Keratinocyte (primary cell): ENCODE results near the gene CTNNA3. TPM values are rescaled to one million over a fixed set of nuclear protein-coding genes. Genes with fewer than 3 reads are reported as not detected.

ENCODE experiments used
- DNase-seq: peaks from one replicate; pipeline ENCODE4 v3.0.0-alpha.2; 2011; ENCODE audit warnings: low read depth, missing footprints, low spot score
- FAIRE-seq: peaks from 2 replicates; lab custom pipeline; 2011; peaks lifted over from hg19 to GRCh38; lab: Jason Lieb, UNC
- H2AFZ ChIP-seq: 2 replicates; pipeline ENCODE4 v1.6.0; 2012; ENCODE audit warnings: low read length, control low read depth, inconsistent platforms; ENCODE audit not compliant: control insufficient read depth
- H3K27ac ChIP-seq: 2 replicates; pipeline ENCODE4 v1.5.1; 2011; ENCODE audit warnings: low read length; ENCODE audit not compliant: control insufficient read depth, insufficient read depth
- H3K27me3 ChIP-seq: 3 replicates; pipeline ENCODE4 v1.6.0; 2011; ENCODE audit warnings: low read length; ENCODE audit not compliant: control insufficient read depth, insufficient read depth; ENCODE audit errors: extremely low read depth
- H3K36me3 ChIP-seq, 2 experiments: 2 replicates in 1 of 2; 3 replicates in 1 of 2; pipeline ENCODE4 v1.5.1; 2011; ENCODE audit warnings: low read length in 2 of 2, mild to moderate bottlenecking in 1 of 2; ENCODE audit not compliant: control insufficient read depth in 2 of 2, insufficient read depth in 2 of 2; ENCODE audit errors: extremely low read depth in 1 of 2
- H3K4me1 ChIP-seq: 3 replicates; pipeline ENCODE4 v1.5.1; 2011; ENCODE audit warnings: low read length; ENCODE audit not compliant: control insufficient read depth, insufficient read depth; ENCODE audit errors: extremely low read depth
- H3K4me2 ChIP-seq: 3 replicates; pipeline ENCODE4 v1.6.0; 2011; ENCODE audit warnings: low read depth, low read length; ENCODE audit not compliant: control insufficient read depth, insufficient read depth; ENCODE audit errors: extremely low read depth
- H3K4me3 ChIP-seq, 3 experiments: fragments of 200-600 bp in 1 of 3; sonication (generic) in 1 of 3; 2 replicates in 2 of 3; 3 replicates in 1 of 3; pipeline ENCODE4 v1.5.1; 2011 to 2016; ENCODE audit warnings: low read length in 3 of 3, mild to moderate bottlenecking in 3 of 3, control low read depth in 2 of 3, inconsistent platforms in 1 of 3, low read depth in 1 of 3, mixed read lengths in 1 of 3, mixed run types in 1 of 3, moderate library complexity in 1 of 3; ENCODE audit not compliant: control insufficient read depth in 2 of 3, insufficient read depth in 2 of 3; ENCODE audit errors: extremely low read depth in 1 of 3
- H3K79me2 ChIP-seq: 2 replicates; pipeline ENCODE4 v1.6.0; 2012; ENCODE audit warnings: low read length; ENCODE audit not compliant: control insufficient read depth, insufficient read depth
- H3K9ac ChIP-seq: 3 replicates; pipeline ENCODE4 v1.6.0; 2011; ENCODE audit warnings: low read length; ENCODE audit not compliant: control insufficient read depth, insufficient read depth; ENCODE audit errors: extremely low read depth
- H3K9me1 ChIP-seq: 3 replicates; pipeline ENCODE4 v1.6.0; 2011; ENCODE audit warnings: low read length; ENCODE audit not compliant: control insufficient read depth, insufficient read depth; ENCODE audit errors: extremely low read depth
- H3K9me3 ChIP-seq: 2 replicates; pipeline ENCODE4 v1.5.1; 2012; ENCODE audit warnings: low read depth, low read length; ENCODE audit not compliant: control insufficient read depth
- H4K20me1 ChIP-seq: 3 replicates; pipeline ENCODE4 v1.6.0; 2011; ENCODE audit warnings: low read length; ENCODE audit not compliant: control insufficient read depth, insufficient read depth; ENCODE audit errors: extremely low read depth
- EZH2 ChIP-seq: IDR thresholded peaks from one replicate; pipeline ENCODE4 v1.6.1; 2012; ENCODE audit warnings: inconsistent platforms, mild to moderate bottlenecking, low read length, moderate library complexity
- dilution Hi-C: fragments of 300-500 bp; cut with MboI; formaldehyde crosslinking; loops from one replicate; pipeline ENCODE4 v1.7.0; 2020; ENCODE audit warnings: low sequenced_read_pairs; ENCODE audit not compliant: extremely low pct_ligation_motif_present
- polyA plus RNA-seq, 5 experiments: library from polyadenylated mRNA; depleted of rRNA in 3 of 5; stranded (reverse) in 3 of 5; stranded (forward) in 1 of 5; unstranded in 1 of 5; fragments of >200 nt; gene quantifications; 1 replicate in 1 of 5; 2 replicates in 3 of 5; 3 replicates in 1 of 5; pipeline versions ENCODE4 v1.2.1 to v1.2.3, GENCODE V29; 2011 to 2012; ENCODE audit warnings: missing spikeins in 2 of 5, low read depth in 1 of 5, low replicate concordance in 1 of 5
- TF ChIP-seq, protein P1 (sequence below), 3 experiments: IDR thresholded peaks in 1 of 3; conservative IDR thresholded peaks in 1 of 3; optimal IDR thresholded peaks in 1 of 3; 2 replicates in 2 of 3; 3 replicates in 1 of 3; pipeline versions ENCODE3 to v1.5.1; 2011; ENCODE audit warnings: low read length in 3 of 3, mild to moderate bottlenecking in 3 of 3, moderate library complexity in 2 of 3, control low read depth in 1 of 3, inconsistent platforms in 1 of 3; ENCODE audit not compliant: insufficient read depth in 2 of 3; ENCODE audit errors: extremely low read depth in 1 of 3

CTNNA3 gene
- polyA plus RNA-seq, 1 donor (not counting 4 experiments of a cell fraction or from before 2014, with no cell fraction given), result 0.01 TPM

- Histone ChIP-seq H2AFZ (no peak overlapping the region), H3K27me3 (no peaks in the 10 kb centered on the region), H3K9me1 (no peaks in the 10 kb centered on the region), H3K9ac (no peak overlapping the region), H4K20me1 (no peaks in the 10 kb centered on the region), H3K27ac (no peak overlapping the region), H3K79me2 (no peaks in the 10 kb centered on the region), H3K4me1 (no peaks in the 10 kb centered on the region), H3K36me3 (no peaks in the 10 kb centered on the region), H3K4me2 (no peak overlapping the region), H3K4me3 (no peak overlapping the region), H3K9me3 (no peaks in the 10 kb centered on the region)
- TF ChIP-seq EZH2, result no peak
- TF ChIP-seq, protein P1, sequence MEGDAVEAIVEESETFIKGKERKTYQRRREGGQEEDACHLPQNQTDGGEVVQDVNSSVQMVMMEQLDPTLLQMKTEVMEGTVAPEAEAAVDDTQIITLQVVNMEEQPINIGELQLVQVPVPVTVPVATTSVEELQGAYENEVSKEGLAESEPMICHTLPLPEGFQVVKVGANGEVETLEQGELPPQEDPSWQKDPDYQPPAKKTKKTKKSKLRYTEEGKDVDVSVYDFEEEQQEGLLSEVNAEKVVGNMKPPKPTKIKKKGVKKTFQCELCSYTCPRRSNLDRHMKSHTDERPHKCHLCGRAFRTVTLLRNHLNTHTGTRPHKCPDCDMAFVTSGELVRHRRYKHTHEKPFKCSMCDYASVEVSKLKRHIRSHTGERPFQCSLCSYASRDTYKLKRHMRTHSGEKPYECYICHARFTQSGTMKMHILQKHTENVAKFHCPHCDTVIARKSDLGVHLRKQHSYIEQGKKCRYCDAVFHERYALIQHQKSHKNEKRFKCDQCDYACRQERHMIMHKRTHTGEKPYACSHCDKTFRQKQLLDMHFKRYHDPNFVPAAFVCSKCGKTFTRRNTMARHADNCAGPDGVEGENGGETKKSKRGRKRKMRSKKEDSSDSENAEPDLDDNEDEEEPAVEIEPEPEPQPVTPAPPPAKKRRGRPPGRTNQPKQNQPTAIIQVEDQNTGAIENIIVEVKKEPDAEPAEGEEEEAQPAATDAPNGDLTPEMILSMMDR (optimal IDR thresholded peaks at IDR 0.05 in 1 of 3, IDR thresholded peaks at IDR 0.05 in 1 of 3, conservative IDR thresholded peaks at IDR 0.05 in 1 of 3; ENCODE audit: extremely low read depth in 1 of 3, insufficient read depth in 2 of 3, low read length in 3 of 3), result no peak
- dilution Hi-C loops, result no loop called here
- DNase-seq (no peak), FAIRE-seq (no peak)
Observed at GRCh38 chr10:66996996-66997395, 699.0 kb downstream of the CTNNA3 start.

- no peaks in the 10 kb centered on the region for H3K79me2 ChIP-seq
- no peaks in the 10 kb centered on the region for H3K9me3 ChIP-seq
- no peaks in the 10 kb centered on the region for H4K20me1 ChIP-seq
- DNase-seq (no peak), FAIRE-seq (no peak)
- H3K27ac ChIP-seq, result no peak overlapping the region
- no peaks in the 10 kb centered on the region for H3K9me1 ChIP-seq
- TF ChIP-seq, protein P1 (optimal IDR thresholded peaks at IDR 0.05 in 1 of 3, IDR thresholded peaks at IDR 0.05 in 1 of 3, conservative IDR thresholded peaks at IDR 0.05 in 1 of 3; ENCODE audit: extremely low read depth in 1 of 3, insufficient read depth in 2 of 3, low read length in 3 of 3), result no peak
- no peak for TF ChIP-seq EZH2
- no peak overlapping the region for H3K9ac ChIP-seq
- no peaks in the 10 kb centered on the region for H3K36me3 ChIP-seq
- H3K4me1 ChIP-seq, result no peaks in the 10 kb centered on the region
- no peak overlapping the region for H3K4me2 ChIP-seq
- dilution Hi-C loops, result no loop called here
- no peak overlapping the region for H2AFZ ChIP-seq
- no peak overlapping the region for H3K4me3 ChIP-seq
- H3K27me3 ChIP-seq, result no peaks in the 10 kb centered on the region
Observed at GRCh38 chr10:66990143-66990830, 705.7 kb downstream of the CTNNA3 start.
